Activated T-helper 1 cell treated with anti-CD3 and anti-CD28 coated beads, Interleukin-2, amount 50 U/mL, for 16 hours (primary cell): ENCODE results near the gene CEACAM19.

ENCODE experiments used
- DNase-seq, 2 donors: peaks; one replicate each; pipeline ENCODE4 v3.0.0-alpha.2; 2020; ENCODE audit warnings: low read depth in 1 of 2, low spot score in 1 of 2

CEACAM19 gene

DNA sequence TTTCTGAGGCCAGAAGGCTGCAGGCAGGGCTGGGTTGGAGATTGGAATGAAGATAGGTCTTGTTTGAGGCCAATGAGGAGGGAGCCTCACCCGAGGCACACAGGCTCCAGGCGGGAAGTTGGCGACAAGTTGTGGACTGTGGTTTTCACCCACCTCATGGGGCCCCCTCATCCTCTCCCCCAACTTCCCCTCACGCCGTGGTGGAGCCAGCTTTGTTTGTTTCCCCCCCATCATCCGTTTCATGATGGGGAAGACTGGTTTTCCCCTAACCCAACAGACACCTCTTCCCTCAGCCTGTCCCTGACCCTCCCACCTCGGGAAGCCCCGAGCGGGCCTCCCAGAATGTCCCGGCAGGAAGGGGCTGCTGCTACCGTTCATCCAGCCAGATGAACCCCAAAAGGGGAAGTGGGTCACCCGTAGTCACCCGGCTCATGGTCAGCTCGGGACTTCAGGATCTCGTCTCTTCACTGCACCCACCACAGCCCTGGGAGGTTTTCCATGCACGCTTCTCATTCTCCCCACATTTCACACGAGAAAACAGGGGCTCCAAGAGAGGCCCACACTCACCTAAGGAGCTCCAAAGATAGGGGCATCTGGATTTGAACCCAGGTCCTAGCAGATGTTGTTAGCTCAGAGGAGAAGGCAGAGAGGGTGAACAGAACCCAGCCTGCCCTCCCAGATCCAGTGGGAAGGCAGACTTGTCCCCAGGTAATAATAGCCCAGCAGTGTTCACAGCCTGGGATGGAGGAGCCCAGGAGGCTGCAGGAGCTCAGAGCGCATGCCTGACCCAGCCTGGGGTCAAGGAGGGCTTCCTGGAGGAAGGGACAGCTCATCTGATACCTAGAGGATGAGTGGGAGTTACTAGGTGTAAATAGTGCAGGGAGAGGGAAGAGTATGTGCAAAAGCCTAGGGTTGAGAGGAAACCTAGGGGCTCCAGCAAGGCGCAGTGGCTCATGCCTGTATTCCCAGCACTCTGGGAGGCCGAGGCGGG lies 51.1 kb downstream of the CEACAM19 start:
- no peak for DNase-seq

DNA sequence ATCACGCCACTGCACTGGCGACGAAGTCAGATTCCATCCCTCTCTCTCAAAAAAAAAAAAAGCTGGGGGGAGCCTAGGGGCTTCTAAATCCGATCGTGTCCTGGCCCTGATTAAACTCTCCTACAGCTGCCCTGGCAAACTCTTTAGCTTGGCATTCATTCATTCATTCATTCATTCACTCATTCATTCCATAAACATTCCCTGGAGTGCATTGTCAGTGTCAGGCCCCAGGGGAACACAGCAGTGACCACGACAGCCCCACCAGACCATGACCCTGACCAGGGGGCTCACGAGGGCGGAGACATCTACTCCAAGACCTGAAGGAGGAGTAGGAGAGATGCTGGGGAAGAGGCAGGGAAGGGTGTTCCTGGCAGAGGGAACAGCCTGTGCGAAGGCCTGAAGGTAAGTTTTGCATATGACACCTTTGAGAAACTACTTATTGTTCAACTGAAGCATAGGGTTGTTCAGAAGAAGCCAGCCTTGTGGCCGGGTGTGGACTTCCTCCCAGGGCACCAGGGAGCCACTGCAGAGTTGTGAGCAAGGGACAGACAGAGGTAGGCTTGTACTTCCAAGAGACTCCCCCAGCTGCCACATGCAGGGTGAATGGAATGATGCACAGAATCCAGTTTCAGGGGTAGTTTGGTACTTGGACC lies 52.1 kb downstream of the CEACAM19 start:
- DNase-seq, result no peak

DNA sequence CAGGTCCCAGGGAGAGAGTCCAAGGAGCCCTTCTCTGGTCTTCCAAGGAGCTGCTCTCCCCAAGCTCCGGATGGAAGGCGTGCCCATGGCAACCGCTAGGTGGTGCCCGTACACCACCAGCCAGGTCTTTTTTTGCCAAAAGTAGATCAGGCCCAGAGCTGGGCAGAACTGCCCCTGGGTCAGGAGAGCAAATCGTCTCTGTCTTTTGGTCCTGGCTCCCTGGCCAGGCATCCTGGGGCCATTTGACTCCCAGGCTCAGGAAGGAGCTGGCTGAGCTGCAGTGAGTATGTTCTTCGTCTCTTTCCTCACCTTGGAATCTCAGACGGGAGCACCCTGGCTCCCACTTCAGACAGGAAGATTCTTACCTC lies 52.7 kb downstream of the CEACAM19 start:
- DNase-seq, result peak; percentile 62 to 66

DNA sequence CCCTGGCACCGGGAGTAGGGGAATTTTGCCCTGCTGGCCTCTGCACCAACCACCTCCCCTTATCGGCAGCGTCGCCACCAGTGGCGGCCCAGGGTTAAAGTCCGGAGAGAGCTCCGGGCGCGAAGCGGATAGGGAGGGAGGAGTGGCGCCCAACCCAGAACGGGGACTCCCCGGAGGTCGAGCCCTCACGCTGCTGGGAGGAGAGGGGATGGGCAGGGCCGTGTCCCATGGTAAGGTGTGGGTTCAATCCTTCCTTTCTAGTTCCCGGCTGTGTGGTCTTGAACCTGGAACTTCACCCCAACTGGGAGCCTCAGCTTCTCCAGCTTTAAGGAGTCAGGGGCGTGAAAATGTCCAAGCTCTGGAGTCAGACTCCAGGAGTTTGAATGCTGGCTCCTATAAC lies 54.0 kb downstream of the CEACAM19 start:
- DNase-seq, result no peak

DNA sequence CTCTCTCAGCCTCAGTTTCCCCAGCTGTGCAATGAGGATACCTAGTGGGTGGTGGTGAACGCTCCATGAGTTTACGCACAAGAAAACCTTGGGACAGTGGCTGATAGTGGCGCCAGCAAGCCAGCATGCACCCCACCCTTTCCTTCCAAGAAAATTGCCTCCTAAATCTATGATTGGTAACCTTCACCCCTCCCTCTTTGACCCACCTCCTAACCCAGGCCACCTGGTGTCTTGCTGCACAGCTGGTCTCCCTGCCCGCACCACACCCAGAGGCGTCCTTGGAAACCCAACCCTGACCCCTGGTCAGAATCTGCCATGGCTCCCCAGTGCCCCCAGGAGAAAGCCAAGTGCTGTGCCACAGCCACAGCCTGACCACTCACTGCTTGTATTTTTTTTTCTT lies 54.4 kb downstream of the CEACAM19 start:
- no peak for DNase-seq

DNA sequence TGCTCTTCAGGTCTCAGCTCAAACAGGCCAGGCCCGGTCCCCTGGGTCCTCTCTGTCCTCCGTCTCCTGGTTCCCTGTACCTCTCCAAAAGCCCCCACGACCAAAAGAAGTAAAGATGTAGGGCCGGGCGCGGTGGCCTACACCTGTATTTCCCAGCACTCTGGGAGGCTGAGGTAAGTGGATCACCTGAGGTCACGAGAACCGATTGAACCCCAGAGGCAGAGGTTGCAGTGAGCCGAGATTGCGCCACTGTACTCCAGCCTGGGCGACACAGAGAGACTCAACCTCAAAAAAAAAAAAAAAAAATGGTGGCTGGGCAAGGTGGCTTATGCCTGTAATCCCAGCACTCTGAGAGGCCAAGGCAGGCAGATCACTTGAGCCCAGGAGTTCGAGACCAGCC lies 55.2 kb downstream of the CEACAM19 start:
- DNase-seq, result no peak

DNA sequence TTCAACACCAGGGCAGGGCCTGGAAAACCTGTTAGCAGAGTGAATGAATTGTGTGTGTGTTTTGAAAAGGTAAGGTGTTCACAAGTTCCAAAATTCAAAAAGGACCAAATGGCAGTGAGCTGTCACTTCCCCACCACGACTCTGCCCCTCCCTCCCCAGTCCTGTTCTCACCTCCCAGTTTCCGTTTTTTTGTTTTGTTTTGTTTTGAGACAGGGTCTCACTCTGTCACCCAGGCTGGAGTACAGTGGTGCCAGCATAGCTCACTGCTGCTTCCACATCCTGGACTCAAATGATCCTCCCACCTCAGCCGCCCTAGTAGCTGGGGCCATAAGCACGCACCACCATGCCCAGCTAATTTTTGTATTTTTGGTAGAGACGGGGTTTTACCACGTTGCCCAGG lies 56.9 kb downstream of the CEACAM19 start:
- DNase-seq, result no peak

DNA sequence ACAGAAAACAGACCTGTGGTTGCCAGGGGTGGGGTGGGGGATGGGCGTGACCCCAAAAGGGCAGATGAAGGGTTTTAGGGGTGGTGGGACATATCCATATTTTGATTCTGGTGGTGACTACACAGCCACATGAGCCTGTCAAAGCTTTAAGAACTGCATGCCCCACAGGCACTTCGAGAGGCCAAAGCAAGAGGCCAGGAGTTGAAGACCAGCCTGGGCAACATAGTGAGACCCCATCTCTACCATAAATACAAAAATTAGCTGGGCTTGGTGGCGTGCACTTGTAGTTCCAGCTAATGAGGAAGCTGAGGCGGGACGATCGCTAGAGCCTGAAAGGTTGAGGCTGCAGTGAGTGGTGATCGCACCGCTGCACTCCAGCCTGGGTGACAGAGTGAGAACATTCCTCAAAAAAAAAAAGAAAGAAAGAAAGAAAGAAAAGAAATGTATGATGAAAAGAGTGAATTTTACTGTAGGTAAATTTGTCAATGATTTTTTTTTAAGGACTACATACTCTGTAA lies 58.3 kb downstream of the CEACAM19 start:
- DNase-seq, result no peak

DNA sequence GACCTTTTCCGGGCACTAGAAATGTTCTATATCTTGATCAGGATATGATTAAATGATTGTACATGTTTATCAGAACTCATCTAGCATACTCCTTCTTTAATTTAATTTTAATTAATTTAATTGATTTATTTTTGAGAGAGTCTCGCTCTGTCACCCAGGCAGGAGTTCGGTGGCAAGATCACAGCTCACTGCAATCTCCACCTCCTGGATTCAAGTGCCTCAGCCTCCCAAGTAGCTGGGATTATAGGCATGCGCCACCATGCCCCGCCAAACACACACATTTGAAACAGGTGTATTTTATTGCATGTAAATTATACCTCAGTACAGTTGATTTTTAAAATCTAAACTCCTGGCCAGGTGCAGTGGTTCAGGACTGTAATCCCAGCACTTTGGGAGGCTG lies 59.8 kb downstream of the CEACAM19 start:
- no peak for DNase-seq

DNA sequence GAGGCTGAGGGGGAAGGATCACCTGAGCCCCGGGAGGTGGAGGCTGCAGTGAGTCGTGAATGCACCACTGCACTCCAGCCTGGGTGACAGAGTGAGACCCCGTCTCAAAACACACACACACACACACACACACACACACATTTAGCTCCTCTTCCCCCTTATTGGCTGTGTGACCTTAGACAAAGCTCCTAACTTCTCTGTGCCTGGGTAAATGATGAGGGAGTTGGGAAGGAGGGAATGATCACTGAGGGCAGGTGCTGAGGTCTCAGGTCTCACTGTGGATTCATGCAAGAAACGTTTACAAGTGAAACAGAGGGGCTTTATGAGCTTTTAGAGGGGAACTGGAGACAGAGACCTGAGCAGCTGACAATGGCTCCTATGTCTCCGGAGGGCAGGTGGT lies 60.3 kb downstream of the CEACAM19 start:
- no peak for DNase-seq

DNA sequence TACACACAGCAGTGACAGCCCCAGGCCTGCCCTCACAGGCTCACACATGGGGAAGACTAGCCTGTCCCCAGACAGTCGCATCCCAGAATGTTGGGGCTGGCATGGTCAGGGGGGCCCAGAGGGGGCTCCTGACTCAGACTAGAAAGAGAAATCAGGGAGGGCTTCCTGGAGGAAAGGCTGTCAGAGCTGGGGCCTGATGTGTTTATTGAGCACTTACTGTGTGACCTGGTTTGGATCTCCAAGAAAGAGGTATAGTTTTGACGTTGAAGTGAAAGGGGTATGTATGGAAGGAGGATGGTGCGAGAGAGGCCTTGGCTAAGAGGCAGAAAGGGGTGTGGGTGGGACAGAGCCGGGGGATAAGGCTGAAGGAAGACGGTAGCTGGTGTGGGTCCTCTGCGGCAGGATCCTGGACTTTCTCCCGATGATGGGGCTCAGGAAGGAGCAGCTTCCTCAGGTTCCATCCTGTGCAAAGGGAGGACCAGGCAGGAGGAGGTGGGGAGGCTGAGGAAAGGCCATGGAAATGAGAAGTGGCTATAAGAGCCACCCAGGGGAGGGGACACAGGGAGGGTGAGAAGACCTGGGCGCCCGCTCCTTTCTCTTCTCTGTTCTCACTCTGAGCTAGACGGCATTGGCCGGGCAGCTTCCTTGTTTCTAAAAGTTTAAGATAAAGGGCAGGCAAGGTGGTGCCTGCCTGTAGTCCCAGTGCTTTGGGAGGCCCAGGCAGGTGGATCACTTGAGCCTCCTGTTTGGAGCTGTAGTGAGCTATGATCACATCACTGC lies 61.1 kb downstream of the CEACAM19 start:
- DNase-seq, result no peak
